Measurements from ENCODE around the gene DGCR2.

The DGCR2 gene

DNA sequence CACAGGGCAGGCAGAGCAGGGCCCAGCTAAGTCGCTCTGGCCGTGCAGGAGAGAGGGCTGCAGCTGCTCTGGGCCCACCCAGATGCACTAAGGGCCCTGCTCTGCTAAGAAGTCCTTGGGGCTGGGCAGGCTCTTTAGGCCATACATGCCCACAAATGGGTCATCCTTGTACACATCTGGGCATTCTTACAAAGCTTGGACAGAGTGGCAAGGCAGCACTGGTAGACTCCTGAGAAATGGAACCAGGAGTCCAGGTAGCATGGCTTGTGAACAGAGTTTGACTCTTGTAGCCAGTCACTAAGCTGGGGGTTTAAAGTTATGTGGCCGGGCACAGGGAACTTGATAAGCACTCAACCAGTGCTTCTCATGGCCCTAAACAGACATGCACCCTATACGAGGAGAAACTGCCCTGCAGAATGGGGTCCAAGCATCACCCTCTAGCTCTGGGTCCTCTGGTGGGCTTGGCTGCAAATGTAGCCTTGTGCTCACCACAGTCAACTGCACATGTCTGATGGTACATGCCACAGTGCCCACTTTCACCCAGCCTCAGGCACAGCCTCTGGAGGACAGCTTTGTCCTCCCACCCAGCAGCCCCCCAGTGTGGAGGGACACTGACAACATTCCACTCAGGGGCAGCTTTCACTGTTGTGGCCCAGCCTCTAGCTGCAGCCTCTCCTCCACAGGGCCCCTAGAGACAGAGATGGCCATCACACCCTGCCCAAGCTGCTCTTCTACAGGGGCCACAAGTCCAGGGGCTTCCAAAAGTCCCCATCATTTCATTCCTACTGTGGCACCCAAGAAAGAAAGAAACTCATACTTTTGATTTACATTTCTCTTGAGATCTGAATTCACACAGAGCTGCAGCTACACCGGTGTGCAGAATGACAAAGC lies 75.2 kb downstream of the DGCR2 start:
- Histone ChIP-seq H3K36me3 (ENCODE audit: insufficient read depth, low read length) (peaks cover 80% of the 10 kb centered on the region), H3K9me3 (ENCODE audit: low read length) (no peaks in the 10 kb centered on the region), H3K4me3 (ENCODE audit: low read length) (no peak overlapping the region), H3K27me3 (ENCODE audit: insufficient read depth, low read length) (no peaks in the 10 kb centered on the region), H3K4me1 (ENCODE audit: insufficient read depth, low read length) (no peaks in the 10 kb centered on the region), H2AFZ (ENCODE audit: low read depth, low read length) (no peak overlapping the region)

DNA sequence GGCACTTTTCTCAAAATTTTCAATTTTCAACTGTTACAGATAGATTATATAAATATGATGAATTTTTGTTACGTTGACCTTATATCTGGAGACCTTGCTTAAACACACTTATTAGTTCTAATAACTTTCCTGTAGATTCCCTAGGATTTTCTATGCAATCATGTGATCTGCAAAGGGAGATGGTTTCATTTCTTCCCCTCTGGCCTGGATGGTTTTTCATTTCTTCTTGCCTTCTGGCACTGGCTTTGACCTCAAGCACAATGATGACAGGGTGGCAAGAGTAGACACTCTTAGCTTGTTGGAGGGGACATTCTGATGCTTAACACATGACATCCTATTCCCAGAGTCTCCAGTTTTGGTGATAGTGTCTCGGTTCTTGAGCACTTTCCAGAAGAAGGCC lies 75.9 kb downstream of the DGCR2 start:
- no peaks in the 10 kb centered on the region for H3K9me3 ChIP-seq (ENCODE audit: low read length)
- H3K36me3 ChIP-seq (ENCODE audit: insufficient read depth, low read length) = peaks cover 80% of the 10 kb centered on the region
- H3K4me1 ChIP-seq (ENCODE audit: insufficient read depth, low read length) = no peaks in the 10 kb centered on the region
- no peak overlapping the region for H3K4me3 ChIP-seq (ENCODE audit: low read length)
- H3K27me3 ChIP-seq (ENCODE audit: insufficient read depth, low read length) = no peaks in the 10 kb centered on the region
- H2AFZ ChIP-seq (ENCODE audit: low read depth, low read length) = no peak overlapping the region

DNA sequence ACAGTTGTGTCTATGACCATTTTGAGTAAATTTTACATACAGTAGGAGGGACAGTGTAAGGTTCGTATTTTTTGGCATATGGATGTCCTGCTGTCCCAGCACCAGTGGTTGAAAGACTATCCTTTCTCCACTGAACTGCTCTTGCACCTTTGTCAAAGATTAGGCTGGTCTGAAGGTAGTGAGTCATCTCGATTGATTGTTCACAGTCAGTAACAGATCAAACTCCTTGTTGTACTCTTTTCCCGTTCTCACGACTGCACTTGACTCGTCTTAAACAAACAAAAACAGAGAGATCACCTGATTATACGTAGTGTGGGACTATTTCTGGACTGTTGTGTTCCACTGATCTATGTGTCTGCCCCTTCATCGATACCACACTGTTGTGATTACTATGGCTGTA lies 77.1 kb downstream of the DGCR2 start:
- no peak overlapping the region for H2AFZ ChIP-seq (ENCODE audit: low read depth, low read length)
- peaks cover 87% of the 10 kb centered on the region for H3K36me3 ChIP-seq (ENCODE audit: insufficient read depth, low read length)
- no peaks in the 10 kb centered on the region for H3K9me3 ChIP-seq (ENCODE audit: low read length)
- H3K4me3 ChIP-seq (ENCODE audit: low read length) = no peak overlapping the region
- no peaks in the 10 kb centered on the region for H3K4me1 ChIP-seq (ENCODE audit: insufficient read depth, low read length)
- H3K27me3 ChIP-seq (ENCODE audit: insufficient read depth, low read length) = no peaks in the 10 kb centered on the region

DNA sequence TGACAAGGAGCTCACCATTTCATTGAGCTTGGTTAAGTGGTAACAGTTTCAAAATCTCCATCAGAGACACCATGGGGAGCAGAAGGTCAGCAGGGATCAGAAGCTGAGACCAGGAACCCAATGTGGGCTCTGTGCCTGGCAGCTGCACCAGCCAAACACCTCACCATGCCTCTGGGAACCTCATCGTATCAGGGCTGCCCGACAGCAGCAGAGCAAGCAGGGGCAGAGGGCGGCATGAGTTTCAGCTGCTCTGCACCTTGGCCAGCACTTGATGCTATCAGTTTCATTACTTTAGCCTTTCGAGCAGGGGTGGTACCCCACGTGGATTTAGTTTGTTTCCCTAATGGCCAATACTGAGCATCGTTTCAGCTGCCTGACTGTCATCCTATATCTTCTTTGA lies 77.8 kb downstream of the DGCR2 start:
- H3K4me1 ChIP-seq (ENCODE audit: insufficient read depth, low read length) = no peaks in the 10 kb centered on the region
- H3K9me3 ChIP-seq (ENCODE audit: low read length) = no peaks in the 10 kb centered on the region
- H3K27me3 ChIP-seq (ENCODE audit: insufficient read depth, low read length) = no peaks in the 10 kb centered on the region
- H3K4me3 ChIP-seq (ENCODE audit: low read length) = no peak overlapping the region
- no peak overlapping the region for H2AFZ ChIP-seq (ENCODE audit: low read depth, low read length)
- H3K36me3 ChIP-seq (ENCODE audit: insufficient read depth, low read length) = peaks cover 89% of the 10 kb centered on the region

DNA sequence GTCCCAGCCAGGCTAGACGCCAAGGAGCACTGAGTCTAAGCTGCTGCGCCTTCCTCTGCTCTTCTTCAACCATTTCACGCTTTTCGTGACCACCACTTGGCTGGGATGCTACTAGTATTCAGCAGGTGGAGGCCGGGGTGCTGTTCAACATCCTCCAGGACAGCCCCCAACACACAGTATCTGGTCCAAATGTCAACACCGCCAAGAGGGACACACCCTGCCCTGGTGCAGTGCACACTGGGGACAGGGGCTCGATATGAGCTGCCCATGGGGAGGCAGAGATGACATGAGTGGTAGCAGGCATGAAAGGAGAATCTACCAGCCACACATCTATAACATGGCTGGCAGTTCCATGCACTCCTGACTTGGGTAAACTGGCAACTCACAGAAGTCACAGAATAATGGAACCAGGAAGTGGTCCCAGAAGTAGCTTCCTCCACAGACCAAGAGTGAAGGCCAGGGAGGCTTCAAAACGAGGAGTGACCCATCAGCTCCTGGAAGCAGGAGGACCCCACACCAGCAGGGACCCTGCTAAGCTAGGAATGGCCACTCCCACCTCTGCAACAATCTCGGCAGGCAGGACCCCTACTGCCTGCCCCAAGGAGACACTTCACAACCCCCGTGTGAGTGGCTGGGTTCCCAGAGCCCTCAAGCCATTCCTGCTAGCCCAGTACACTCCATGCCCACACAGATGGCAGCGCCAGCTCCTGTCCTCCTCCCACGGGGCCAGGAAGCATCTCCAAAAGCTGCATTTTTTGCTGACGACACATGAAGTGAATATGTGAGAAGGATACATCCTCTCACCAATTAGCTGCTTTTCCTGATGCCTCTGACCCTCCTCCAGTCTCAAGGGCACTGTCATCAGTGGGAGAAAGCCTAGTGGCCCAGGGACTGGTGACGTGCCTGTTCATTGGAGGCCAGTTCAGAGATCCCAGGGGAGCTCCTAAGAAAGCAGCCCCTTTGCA lies 78.8 kb downstream of the DGCR2 start:
- no peaks in the 10 kb centered on the region for H3K4me1 ChIP-seq (ENCODE audit: insufficient read depth, low read length)
- no peaks in the 10 kb centered on the region for H3K27me3 ChIP-seq (ENCODE audit: insufficient read depth, low read length)
- H2AFZ ChIP-seq (ENCODE audit: low read depth, low read length) = no peak overlapping the region
- H3K4me3 ChIP-seq (ENCODE audit: low read length) = no peak overlapping the region
- no peaks in the 10 kb centered on the region for H3K9me3 ChIP-seq (ENCODE audit: low read length)
- peaks cover 89% of the 10 kb centered on the region for H3K36me3 ChIP-seq (ENCODE audit: insufficient read depth, low read length)

DNA sequence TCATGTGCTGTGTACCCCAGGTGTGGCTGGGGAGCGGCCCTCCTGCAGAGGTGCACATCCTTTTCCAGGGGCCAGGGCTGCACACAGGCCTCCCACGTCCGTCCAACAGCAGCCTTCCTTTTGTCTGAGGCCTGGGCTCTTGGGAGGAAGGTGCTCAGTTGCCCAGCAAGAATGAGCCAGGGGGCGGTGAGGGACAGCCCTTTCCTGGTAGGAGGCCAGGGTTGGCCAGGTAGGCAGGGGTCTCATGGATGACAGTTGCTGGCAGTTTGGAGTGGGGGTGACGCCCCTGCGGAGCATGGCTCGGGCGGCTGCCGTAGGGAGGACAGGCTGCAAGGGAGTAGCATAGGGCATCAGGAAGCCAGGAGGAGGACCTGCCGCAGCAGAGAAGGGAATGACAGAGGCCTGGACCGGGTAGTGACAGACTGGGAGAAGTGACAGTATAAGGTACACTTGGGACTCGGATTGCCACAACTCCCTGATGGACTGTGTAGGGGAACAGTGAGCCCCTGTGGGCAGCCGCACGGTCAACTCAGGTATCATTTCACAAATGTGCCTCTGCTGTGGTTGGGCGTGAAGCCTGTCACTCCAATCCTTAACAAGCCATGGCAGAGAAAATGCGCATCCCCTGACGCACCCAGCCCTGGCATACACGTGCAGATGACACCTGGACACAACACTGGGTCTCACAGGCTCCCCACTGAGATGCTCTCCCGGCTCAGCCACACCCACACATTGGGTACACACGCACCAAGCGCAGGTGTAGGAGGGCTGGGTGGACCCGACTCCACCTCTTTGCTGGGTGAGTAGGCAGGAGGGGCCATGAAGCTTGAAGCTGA lies 79.7 kb downstream of the DGCR2 start:
- no peaks in the 10 kb centered on the region for H3K9me3 ChIP-seq (ENCODE audit: low read length)
- no peaks in the 10 kb centered on the region for H3K4me1 ChIP-seq (ENCODE audit: insufficient read depth, low read length)
- H3K36me3 ChIP-seq (ENCODE audit: insufficient read depth, low read length) = peaks cover 83% of the 10 kb centered on the region
- H3K4me3 ChIP-seq (ENCODE audit: low read length) = no peak overlapping the region
- no peaks in the 10 kb centered on the region for H3K27me3 ChIP-seq (ENCODE audit: insufficient read depth, low read length)
- H2AFZ ChIP-seq (ENCODE audit: low read depth, low read length) = no peak overlapping the region

DNA sequence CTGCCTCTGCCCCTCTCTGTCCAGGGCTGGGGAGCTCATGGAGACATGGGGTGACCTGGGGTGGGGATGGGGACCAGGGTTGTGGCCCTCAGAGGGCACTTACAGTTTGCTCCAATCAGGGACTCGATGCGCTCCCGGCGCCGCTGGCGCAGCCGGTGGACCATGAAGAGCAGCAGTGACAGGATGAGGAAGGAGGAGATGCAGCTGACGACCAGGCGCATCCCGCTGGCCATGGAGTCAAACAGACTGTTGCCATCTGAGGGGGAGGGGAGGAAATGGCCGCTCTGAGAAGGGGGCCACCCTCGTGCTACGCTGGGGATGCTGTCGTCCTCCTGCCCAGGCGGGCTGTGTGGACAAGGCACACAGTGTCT lies 80.5 kb downstream of the DGCR2 start:
- Histone ChIP-seq H2AFZ (ENCODE audit: low read depth, low read length) (no peak overlapping the region), H3K9me3 (ENCODE audit: low read length) (no peaks in the 10 kb centered on the region), H3K4me3 (ENCODE audit: low read length) (no peak overlapping the region), H3K4me1 (ENCODE audit: insufficient read depth, low read length) (no peaks in the 10 kb centered on the region), H3K36me3 (ENCODE audit: insufficient read depth, low read length) (peaks cover 75% of the 10 kb centered on the region), H3K27me3 (ENCODE audit: insufficient read depth, low read length) (no peaks in the 10 kb centered on the region)

DNA sequence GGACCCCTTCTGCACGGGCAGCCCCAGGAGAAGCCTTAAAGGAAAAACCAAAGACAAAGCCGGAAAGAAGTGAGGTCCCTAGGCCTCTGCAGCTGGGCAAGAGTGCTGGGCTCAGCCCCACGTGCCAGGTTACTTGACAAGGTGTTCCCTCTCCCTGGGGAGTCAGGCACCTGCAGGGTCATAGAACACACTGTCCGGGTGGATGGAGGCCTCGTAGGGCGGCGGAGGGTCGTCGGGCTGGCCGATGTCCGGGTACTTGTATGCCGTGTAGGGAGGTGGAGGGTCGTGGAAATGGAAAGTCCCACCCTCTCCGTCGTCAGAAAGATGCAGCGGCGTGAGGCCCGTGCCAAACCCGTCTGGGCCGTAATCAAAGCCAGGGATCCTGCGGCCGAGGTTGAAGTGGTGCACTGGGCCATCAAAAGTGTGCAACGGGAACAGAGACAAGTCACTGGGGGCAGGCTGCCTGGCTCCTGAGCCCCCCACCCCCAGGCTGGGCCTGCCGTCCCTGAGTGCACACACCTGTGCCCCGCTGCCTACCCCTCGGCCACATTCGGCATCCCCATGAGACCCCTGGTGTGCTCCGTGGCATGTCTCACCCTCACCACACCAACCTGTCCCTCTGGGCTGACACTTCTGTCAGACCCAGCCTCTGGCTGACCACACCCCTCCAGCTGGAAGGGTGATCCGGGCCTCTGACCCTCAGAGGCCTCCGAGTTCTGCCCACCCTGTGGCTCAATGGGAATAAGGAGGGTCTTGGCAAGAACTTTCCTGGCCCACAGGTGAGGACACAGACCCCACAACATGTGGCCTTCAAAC lies 81.1 kb downstream of the DGCR2 start:
- no peaks in the 10 kb centered on the region for H3K27me3 ChIP-seq (ENCODE audit: insufficient read depth, low read length)
- H3K4me1 ChIP-seq (ENCODE audit: insufficient read depth, low read length) = no peaks in the 10 kb centered on the region
- H2AFZ ChIP-seq (ENCODE audit: low read depth, low read length) = no peak overlapping the region
- no peak overlapping the region for H3K4me3 ChIP-seq (ENCODE audit: low read length)
- peaks cover 69% of the 10 kb centered on the region for H3K36me3 ChIP-seq (ENCODE audit: insufficient read depth, low read length)
- no peaks in the 10 kb centered on the region for H3K9me3 ChIP-seq (ENCODE audit: low read length)

DNA sequence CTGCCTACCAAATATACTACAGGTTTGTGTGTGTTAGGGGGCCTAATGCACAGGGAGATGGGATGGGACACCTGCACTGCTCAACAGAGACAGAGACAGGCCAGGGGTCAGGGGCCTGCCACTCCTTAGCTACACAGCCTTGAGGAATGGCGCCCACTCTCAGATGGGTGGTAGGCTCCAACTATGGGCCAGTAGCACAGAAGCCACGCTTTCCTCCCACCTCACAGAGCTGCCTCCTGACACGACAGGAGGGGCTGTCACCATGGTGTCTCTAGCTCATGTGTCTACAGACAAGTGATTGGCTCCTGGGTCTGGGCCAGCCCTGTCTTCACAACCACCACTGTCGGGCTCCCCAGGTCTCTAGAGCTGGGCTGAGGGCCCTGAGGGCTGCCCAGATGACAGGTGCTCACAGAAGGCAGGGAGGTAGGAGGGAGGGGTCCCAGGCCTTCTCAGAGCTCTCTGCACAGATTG lies 81.8 kb downstream of the DGCR2 start:
- no peaks in the 10 kb centered on the region for H3K27me3 ChIP-seq (ENCODE audit: insufficient read depth, low read length)
- H3K36me3 ChIP-seq (ENCODE audit: insufficient read depth, low read length) = peaks cover 63% of the 10 kb centered on the region
- H2AFZ ChIP-seq (ENCODE audit: low read depth, low read length) = no peak overlapping the region
- H3K4me1 ChIP-seq (ENCODE audit: insufficient read depth, low read length) = no peaks in the 10 kb centered on the region
- no peak overlapping the region for H3K4me3 ChIP-seq (ENCODE audit: low read length)
- no peaks in the 10 kb centered on the region for H3K9me3 ChIP-seq (ENCODE audit: low read length)

DNA sequence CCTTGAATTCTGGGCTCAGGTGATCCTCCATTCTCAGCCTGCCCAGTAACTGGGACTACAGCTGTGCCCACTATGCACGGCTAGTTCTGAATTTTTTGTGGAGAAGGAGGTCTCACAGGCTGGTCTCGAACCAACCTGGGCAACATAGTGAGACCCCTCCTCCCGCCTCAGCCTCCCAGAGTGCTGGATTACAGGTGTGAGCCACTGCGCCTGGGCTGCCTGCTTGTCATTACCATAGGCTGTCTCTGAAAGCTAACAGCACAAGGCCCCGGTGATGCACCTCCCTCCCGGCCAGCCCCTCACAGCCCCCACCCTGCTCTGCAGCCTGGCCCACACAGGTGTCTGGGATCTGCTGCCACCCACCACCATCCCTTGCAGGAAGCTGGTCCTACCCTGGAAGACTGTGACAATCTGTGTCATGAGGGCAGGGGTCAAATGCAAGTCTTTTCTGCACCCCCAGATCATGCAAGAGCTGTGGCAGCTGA lies 82.4 kb downstream of the DGCR2 start:
- Histone ChIP-seq H3K9me3 (ENCODE audit: low read length) (no peaks in the 10 kb centered on the region), H3K27me3 (ENCODE audit: insufficient read depth, low read length) (no peaks in the 10 kb centered on the region), H3K4me1 (ENCODE audit: insufficient read depth, low read length) (no peaks in the 10 kb centered on the region), H2AFZ (ENCODE audit: low read depth, low read length) (no peak overlapping the region), H3K36me3 (ENCODE audit: insufficient read depth, low read length) (peaks cover 58% of the 10 kb centered on the region), H3K4me3 (ENCODE audit: low read length) (no peak overlapping the region)

DNA sequence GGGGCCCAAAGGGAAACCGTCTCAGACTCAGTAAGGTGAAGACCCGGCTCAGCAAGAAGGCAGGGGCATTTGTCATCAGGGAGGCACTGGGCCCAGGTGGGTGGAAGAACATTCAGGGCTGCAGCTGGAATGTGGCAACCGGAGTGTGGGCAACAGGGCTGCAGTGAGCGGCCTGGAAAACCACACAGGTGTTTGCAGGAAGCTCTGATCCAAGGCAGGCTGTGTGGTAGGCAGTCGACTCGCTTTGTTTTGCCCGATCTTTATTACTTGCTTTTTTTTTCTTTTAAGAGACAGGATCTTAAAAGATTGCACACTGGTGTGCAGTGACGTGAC lies 82.8 kb downstream of the DGCR2 start:
- Histone ChIP-seq H3K4me3 (ENCODE audit: low read length) (no peak overlapping the region), H3K27me3 (ENCODE audit: insufficient read depth, low read length) (no peaks in the 10 kb centered on the region), H2AFZ (ENCODE audit: low read depth, low read length) (no peak overlapping the region), H3K36me3 (ENCODE audit: insufficient read depth, low read length) (peaks cover 56% of the 10 kb centered on the region), H3K9me3 (ENCODE audit: low read length) (no peaks in the 10 kb centered on the region), H3K4me1 (ENCODE audit: insufficient read depth, low read length) (no peaks in the 10 kb centered on the region)

Data from neuron (in vitro differentiated cells).